Anterior cingulate cortex (tissue), 58 donors: ENCODE data around the gene HSD17B2.
"Not testable (repeated sequence)": the region's sequence is repeated elsewhere in the genome, so short reads cannot be mapped to it uniquely, and the experiment has no call there.

Experiments
- DNase-seq, 58 donors: peaks; one replicate each; lab custom pipeline; 2025; lab: John Stamatoyannopoulos, UW

Gene HSD17B2

GRCh38 chr16:82072313-82072712, 37.3 kb downstream of the HSD17B2 start:
- DNase-seq: no peak

- no peak for DNase-seq
Observed at GRCh38 chr16:82074019-82074558, 39.0 kb downstream of the HSD17B2 start.

- DNase-seq: no peak
Observed at GRCh38 chr16:82078125-82078524, 43.1 kb downstream of the HSD17B2 start.

- DNase-seq: no peak
Observed at GRCh38 chr16:82079892-82080291, 44.8 kb downstream of the HSD17B2 start.

GRCh38 chr16:82081264-82081663, 46.2 kb downstream of the HSD17B2 start:
- DNase-seq: no peak

- DNase-seq: no peak
Observed at GRCh38 chr16:82082097-82082496, 47.0 kb downstream of the HSD17B2 start.

- DNase-seq: no peak
Observed at GRCh38 chr16:82082543-82083244, 47.6 kb downstream of the HSD17B2 start.

- no peak for DNase-seq
Observed at GRCh38 chr16:82083710-82084353, 48.8 kb downstream of the HSD17B2 start.

GRCh38 chr16:82085011-82085779, 50.1 kb downstream of the HSD17B2 start:
- DNase-seq: no peak

- DNase-seq: no peak
Observed at GRCh38 chr16:82088483-82088882, 53.4 kb downstream of the HSD17B2 start.

- DNase-seq: no peak
Observed at GRCh38 chr16:82091241-82091640, 56.2 kb downstream of the HSD17B2 start.

GRCh38 chr16:82092711-82093110, 57.7 kb downstream of the HSD17B2 start:
- no peak for DNase-seq

GRCh38 chr16:82093666-82094300, 58.7 kb downstream of the HSD17B2 start:
- DNase-seq: no peak

- DNase-seq: no peak
Observed at GRCh38 chr16:82094942-82095540, 60.0 kb downstream of the HSD17B2 start.

- no peak for DNase-seq
Observed at GRCh38 chr16:82096641-82097040, 61.6 kb downstream of the HSD17B2 start.

GRCh38 chr16:82105107-82105506, 70.1 kb downstream of the HSD17B2 start:
- DNase-seq: no peak

GRCh38 chr16:82108100-82108499, 73.0 kb downstream of the HSD17B2 start:
- no peak for DNase-seq

GRCh38 chr16:82108774-82109173, 73.7 kb downstream of the HSD17B2 start:
- DNase-seq: no peak

- DNase-seq: not testable (repeated sequence)
Observed at GRCh38 chr16:82109266-82109665, 74.2 kb downstream of the HSD17B2 start.

GRCh38 chr16:82111944-82112343, 76.9 kb downstream of the HSD17B2 start:
- DNase-seq: no peak
